Testis (tissue), 2 donors: Measurements from ENCODE around the gene MRPL30.

Experiments used
- POLR2A ChIP-seq: fragments of 450-650 bp; IDR thresholded peaks from one replicate; pipeline ENCODE4 v1.6.1; 2017; ENCODE audit warnings: antibody characterized with exemption, mild to moderate bottlenecking, moderate library complexity
- TF ChIP-seq, protein P1 (sequence below), 3 experiments: fragments of 450-650 bp in 2 of 3; fragments of 200-600 bp in 1 of 3; sonication (generic) in 1 of 3; IDR thresholded peaks; one replicate each; pipeline ENCODE4 v1.5.1; 2016 to 2019; ENCODE audit warnings: antibody characterized with exemption in 3 of 3, mild to moderate bottlenecking in 2 of 3, moderate library complexity in 1 of 3

DNA sequence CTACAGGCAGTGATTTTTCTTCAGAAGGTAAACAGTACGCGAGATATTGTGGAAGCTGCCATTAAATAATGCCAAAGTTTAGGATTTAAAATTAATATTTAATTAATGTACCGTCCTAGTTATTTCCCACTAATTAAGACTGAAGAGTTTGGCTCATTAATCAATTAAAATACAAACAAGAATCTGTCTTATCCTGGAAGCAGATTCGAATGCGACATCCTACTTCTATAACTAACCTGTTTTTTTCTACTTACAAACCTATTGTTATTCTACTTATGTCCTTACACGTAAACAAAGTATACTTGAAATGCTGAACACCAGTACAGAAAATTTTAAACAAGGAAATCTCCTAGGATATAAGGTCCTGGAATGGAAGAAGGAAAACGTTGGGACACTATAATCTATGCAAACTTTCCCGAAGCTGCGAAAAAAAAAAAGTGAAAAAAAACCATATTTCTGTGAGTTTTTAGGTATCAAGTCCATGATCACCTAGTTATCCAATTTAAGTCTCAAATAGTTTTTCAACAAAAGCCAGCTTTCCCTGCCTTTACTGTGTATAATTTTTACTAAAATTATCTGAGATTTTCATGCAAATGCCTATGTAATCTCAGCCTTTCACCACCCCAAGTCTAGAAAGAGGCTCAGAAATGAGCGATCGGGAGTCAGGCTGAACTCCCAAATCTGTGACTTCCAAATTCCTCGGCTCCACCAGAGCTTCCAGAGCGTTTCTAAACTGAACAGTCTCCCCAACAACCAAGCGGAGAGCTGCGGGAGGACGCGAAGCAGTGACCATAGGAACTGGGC lies 40.7 kb upstream of the MRPL30 start:
- TF ChIP-seq, protein P1, sequence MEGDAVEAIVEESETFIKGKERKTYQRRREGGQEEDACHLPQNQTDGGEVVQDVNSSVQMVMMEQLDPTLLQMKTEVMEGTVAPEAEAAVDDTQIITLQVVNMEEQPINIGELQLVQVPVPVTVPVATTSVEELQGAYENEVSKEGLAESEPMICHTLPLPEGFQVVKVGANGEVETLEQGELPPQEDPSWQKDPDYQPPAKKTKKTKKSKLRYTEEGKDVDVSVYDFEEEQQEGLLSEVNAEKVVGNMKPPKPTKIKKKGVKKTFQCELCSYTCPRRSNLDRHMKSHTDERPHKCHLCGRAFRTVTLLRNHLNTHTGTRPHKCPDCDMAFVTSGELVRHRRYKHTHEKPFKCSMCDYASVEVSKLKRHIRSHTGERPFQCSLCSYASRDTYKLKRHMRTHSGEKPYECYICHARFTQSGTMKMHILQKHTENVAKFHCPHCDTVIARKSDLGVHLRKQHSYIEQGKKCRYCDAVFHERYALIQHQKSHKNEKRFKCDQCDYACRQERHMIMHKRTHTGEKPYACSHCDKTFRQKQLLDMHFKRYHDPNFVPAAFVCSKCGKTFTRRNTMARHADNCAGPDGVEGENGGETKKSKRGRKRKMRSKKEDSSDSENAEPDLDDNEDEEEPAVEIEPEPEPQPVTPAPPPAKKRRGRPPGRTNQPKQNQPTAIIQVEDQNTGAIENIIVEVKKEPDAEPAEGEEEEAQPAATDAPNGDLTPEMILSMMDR (IDR thresholded peaks at IDR 0.05): no peak
- no peak for TF ChIP-seq POLR2A
